Activated CD4-positive, alpha-beta T cell treated with anti-CD3 and anti-CD28 coated beads for 36 hours (primary cell): Measurements from ENCODE around the gene STAM2. TPM values are rescaled to one million over a fixed set of nuclear protein-coding genes. Genes with fewer than 3 reads are reported as not detected.
"Not testable (repeated sequence)": the region's sequence is repeated elsewhere in the genome, so short reads cannot be mapped to it uniquely, and the experiment has no call there.

ENCODE experiments used
- ATAC-seq: fragments of 200-7000 bp; cut with Tn5 transposase; one replicate; pipeline ENCODE4 v1.10.0; 2021; ENCODE audit warnings: mild to moderate bottlenecking, moderate library complexity
- CTCF ChIA-PET: fragments of 350-600 bp; sonication (Branson Sonifier 250); formaldehyde crosslinking; loops from one replicate; lab custom pipeline; 2021; ENCODE audit warnings: antibody characterized with exemption; lab: Charles Lee
- POLR2A ChIA-PET: fragments of 350-600 bp; sonication (Branson Sonifier 250); formaldehyde crosslinking; loops from one replicate; lab custom pipeline; 2021; ENCODE audit warnings: antibody characterized with exemption, inconsistent platforms; lab: Charles Lee
- DNase-seq: peaks from one replicate; pipeline ENCODE4 v3.0.0-alpha.2; 2020
- H3K27ac Mint-ChIP-seq: one replicate; pipeline ENCODE4 v1.8.0; 2021; ENCODE audit warnings: mixed read lengths
- H3K27me3 Mint-ChIP-seq: one replicate; pipeline ENCODE4 v1.8.0; 2021; ENCODE audit warnings: mixed read lengths
- H3K36me3 Mint-ChIP-seq: one replicate; pipeline ENCODE4 v1.8.0; 2021; ENCODE audit warnings: low read depth, mixed read lengths
- H3K4me1 Mint-ChIP-seq: one replicate; pipeline ENCODE4 v1.8.0; 2021; ENCODE audit warnings: mixed read lengths
- H3K4me3 Mint-ChIP-seq: one replicate; pipeline ENCODE4 v1.8.0; 2021; ENCODE audit warnings: mild to moderate bottlenecking, moderate library complexity, mixed read lengths
- H3K9me3 Mint-ChIP-seq: one replicate; pipeline ENCODE4 v1.8.0; 2021; ENCODE audit warnings: low read depth, mixed read lengths
- intact Hi-C, 2 experiments: fragments of 100-400 bp; cut with DNase I in 1 of 2; cut with micrococcal nuclease in 1 of 2; formaldehyde crosslinking; loops; one replicate each; pipeline versions ENCODE4 v1.14.2 to v1.15.1; 2022 to 2024; cut with DNase I, micrococcal nuclease
- total RNA-seq, 2 experiments: library from RNA; stranded (reverse); gene quantifications; one replicate each; pipeline ENCODE4 v1.2.3, GENCODE V29; 2021

Gene STAM2
- total RNA-seq, 2 experiments from 2014 or later, result 14.9 to 18.5 TPM

DNA sequence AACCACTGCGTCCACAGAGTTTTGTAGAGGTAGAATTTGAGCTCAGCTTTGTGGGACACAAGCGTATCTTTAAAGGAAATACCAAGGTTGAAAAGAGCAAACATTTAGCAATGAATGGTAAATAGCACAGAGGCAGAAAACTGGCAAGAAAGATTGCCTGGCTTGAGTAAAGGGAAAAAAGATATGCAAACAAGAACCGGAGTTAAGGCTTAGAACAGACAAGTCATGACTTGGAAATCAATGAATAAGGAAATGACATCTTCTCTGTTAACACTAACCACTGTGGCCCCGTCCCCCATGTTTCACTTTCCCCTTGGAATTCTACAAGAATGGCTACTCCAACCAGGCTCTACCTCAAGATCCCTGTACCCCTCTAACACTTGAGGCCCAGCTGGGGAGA is 3.8 kb downstream of the STAM2 start:
- ChIA-PET CTCF (interaction anchor here (0.6 to 1.8 kb wide), 2 partner anchors 464 to 471 kb away, joined by 3 to 4 read pairs; no protein-coding TSS in a partner anchor), POLR2A (no interaction called here)
- H3K4me3 Mint-ChIP-seq, result no peak overlapping the region
- intact Hi-C loops, result no loop called here
- ATAC-seq (no peak), DNase-seq (no peak)
- peaks cover 11% of the 10 kb centered on the region for H3K36me3 Mint-ChIP-seq
- peaks cover 47% of the 10 kb centered on the region for H3K4me1 Mint-ChIP-seq
- H3K9me3 Mint-ChIP-seq, result no peaks in the 10 kb centered on the region
- H3K27me3 Mint-ChIP-seq, result no peaks in the 10 kb centered on the region
- H3K27ac Mint-ChIP-seq, result no peak overlapping the region

DNA sequence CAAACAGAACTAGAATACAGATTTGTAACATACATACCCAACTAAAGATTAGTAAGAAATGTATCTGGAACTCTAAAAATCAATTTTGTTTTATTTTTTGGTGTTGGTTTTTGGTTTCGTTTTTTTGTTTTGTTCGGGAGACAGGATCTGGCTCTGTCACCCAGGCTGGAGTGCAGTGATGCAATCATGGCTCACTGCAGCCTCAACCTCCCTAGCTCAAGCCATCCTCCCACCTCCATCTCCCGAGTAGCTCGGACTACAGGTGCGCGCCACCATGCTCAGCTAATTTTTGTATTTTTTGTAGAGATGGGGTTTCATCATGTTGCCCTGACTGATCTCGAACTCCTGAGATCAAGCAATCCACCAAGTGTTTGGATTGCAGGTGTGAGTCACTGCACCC is 6.4 kb downstream of the STAM2 start:
- POLR2A ChIA-PET, H3K9me3 Mint-ChIP-seq, H3K4me3 Mint-ChIP-seq, intact Hi-C loops, CTCF ChIA-PET, ATAC-seq, H3K27me3 Mint-ChIP-seq, DNase-seq, H3K27ac Mint-ChIP-seq: not testable (repeated sequence)
- peaks cover 46% of the 10 kb centered on the region for H3K4me1 Mint-ChIP-seq
- H3K36me3 Mint-ChIP-seq, result peaks cover 11% of the 10 kb centered on the region

DNA sequence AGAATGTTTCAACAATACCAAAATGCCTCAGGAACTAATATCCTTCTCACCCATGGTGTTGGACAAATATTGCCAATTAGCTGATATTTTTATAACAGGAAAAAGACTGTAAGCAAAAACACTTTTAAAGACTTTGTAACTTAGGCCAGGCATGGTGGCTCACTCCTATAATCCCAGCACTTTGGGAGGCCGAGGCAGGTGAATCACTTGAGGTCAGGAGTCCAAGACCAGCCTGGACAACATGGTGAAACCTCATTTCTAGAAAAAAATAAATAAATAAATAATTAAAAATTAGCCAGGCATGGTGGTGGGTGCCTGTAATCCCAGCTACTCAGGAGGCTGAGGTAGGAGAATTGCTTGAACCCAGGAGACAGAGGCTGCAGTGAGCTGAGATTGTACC is 8.1 kb downstream of the STAM2 start:
- CTCF ChIA-PET, result interaction anchor here (0.7 to 1.2 kb wide), 2 partner anchors 9 to 16 kb away, joined by 4 to 7 read pairs; partner anchors contain the start of gene STAM2
- H3K27ac Mint-ChIP-seq, intact Hi-C loops, H3K27me3 Mint-ChIP-seq, H3K36me3 Mint-ChIP-seq, H3K9me3 Mint-ChIP-seq, DNase-seq, H3K4me3 Mint-ChIP-seq, ATAC-seq, POLR2A ChIA-PET: not testable (repeated sequence)
- peaks cover 42% of the 10 kb centered on the region for H3K4me1 Mint-ChIP-seq

DNA sequence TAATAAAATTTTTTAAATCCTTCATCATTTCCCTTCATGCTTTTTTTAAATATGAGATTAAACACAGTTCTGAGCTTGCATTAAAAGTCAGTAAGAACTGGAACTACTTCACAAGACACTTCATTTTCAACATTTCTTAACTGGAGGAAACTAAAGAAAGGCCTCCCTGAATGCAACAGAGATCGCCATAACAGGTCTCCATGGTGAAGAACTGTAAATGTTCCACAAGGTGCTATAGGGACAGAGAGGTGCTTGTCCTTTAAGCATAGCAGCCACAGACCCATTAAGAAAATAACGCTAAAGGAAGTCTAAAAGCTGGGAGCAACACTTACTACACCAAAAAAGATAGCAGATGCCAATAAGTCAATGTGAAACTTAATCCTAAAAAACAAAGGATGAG is 8.5 kb downstream of the STAM2 start:
- H3K9me3 Mint-ChIP-seq, result no peaks in the 10 kb centered on the region
- H3K27me3 Mint-ChIP-seq, result no peaks in the 10 kb centered on the region
- H3K36me3 Mint-ChIP-seq, result peaks cover 7% of the 10 kb centered on the region
- CTCF ChIA-PET, result interaction anchor here (0.7 to 1.2 kb wide), 2 partner anchors 9 to 16 kb away, joined by 4 to 7 read pairs; partner anchors contain the start of gene STAM2
- H3K27ac Mint-ChIP-seq, result no peak overlapping the region
- DNase-seq (no peak), ATAC-seq (peak; percentile 9)
- intact Hi-C loops, result no loop called here
- POLR2A ChIA-PET, result no interaction called here
- peak overlapping the region; percentile 28 for H3K4me3 Mint-ChIP-seq
- peaks cover 38% of the 10 kb centered on the region for H3K4me1 Mint-ChIP-seq

DNA sequence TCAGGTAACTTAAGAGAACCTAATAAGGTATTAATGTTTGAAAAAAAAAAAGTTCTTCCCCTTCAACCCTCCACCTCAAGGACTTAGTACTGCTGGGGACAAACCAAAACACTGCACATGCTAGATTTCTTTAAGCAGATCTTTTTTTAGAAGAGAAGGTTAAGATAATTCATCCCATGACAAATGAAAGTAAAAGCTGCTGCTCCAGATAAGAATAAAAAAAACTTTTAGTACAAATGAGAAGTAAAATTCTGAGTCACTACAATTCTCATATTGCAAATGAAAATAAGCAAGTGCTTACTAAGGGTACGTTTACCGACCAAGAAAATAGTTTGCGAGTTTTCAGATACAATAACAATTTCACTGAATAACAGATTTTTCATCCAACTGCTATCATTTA is 8.9 kb downstream of the STAM2 start:
- Mint-ChIP-seq H3K27ac (peak overlapping the region; percentile 47), H3K36me3 (peaks cover 7% of the 10 kb centered on the region), H3K4me1 (peaks cover 34% of the 10 kb centered on the region), H3K4me3 (peak overlapping the region; percentile 28), H3K9me3 (no peaks in the 10 kb centered on the region), H3K27me3 (no peaks in the 10 kb centered on the region)
- ChIA-PET CTCF (no interaction called here), POLR2A (no interaction called here)
- ATAC-seq (peak; percentile 83), DNase-seq (no peak)
- intact Hi-C loops, result no loop called here

DNA sequence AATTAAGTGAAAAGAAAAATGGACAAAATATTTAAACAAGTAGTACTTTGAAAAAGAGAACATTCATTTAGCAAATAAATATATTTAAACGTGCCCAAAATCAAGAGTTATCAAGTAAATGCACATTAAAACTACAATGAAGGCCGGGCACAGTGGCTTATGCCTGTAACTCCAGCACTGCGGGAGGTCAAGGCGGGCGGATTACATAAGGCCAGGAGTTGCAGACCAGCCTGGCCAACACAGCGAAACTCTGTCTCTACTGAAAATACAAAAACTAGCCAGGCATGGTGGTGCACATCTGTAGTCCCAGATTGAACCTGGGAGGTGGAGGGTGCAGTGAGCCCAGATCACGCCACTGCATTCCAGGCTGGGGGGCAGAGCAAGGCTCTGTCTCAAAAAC is 9.8 kb downstream of the STAM2 start:
- H3K4me3 Mint-ChIP-seq, result no peak overlapping the region
- ATAC-seq, result no peak
- no peaks in the 10 kb centered on the region for H3K9me3 Mint-ChIP-seq
- DNase-seq, result no peak
- intact Hi-C loops, result no loop called here
- no peak overlapping the region for H3K27ac Mint-ChIP-seq
- ChIA-PET CTCF (interaction anchor here (0.6 kb wide), 1 partner anchor 141 kb away, joined by 3 read pairs; no protein-coding TSS in a partner anchor), POLR2A (no interaction called here)
- no peaks in the 10 kb centered on the region for H3K27me3 Mint-ChIP-seq
- H3K4me1 Mint-ChIP-seq, result peaks cover 32% of the 10 kb centered on the region
- peaks cover 9% of the 10 kb centered on the region for H3K36me3 Mint-ChIP-seq

DNA sequence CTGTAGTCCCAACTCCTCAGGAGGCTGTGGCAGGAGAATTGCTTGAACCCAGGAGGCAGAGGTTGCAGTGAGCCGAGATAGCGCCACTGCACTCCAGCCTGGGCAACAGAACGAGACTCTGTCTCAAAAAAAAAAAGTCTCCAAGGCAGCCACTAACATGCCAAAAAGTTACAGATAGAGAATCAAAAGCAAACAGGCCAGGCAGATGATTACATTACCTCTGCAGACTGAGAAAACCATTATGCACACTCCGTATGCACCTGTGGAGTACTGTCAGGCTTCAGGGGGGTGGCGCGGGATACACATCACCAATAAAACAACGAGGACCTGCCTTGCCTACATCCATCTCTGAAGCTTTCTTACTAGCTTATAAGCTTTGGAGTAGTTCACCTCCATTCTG is 10.3 kb downstream of the STAM2 start:
- intact Hi-C loops, result no loop called here
- peaks cover 9% of the 10 kb centered on the region for H3K36me3 Mint-ChIP-seq
- no peak for DNase-seq
- POLR2A ChIA-PET, result no interaction called here
- CTCF ChIA-PET, result interaction anchor here (0.6 kb wide), 1 partner anchor 140 kb away, joined by 3 read pairs; no protein-coding TSS in a partner anchor
- no peaks in the 10 kb centered on the region for H3K9me3 Mint-ChIP-seq
- no peak for ATAC-seq
- H3K4me1 Mint-ChIP-seq, result peaks cover 32% of the 10 kb centered on the region
- no peak overlapping the region for H3K27ac Mint-ChIP-seq
- H3K27me3 Mint-ChIP-seq, result no peaks in the 10 kb centered on the region
- no peak overlapping the region for H3K4me3 Mint-ChIP-seq

DNA sequence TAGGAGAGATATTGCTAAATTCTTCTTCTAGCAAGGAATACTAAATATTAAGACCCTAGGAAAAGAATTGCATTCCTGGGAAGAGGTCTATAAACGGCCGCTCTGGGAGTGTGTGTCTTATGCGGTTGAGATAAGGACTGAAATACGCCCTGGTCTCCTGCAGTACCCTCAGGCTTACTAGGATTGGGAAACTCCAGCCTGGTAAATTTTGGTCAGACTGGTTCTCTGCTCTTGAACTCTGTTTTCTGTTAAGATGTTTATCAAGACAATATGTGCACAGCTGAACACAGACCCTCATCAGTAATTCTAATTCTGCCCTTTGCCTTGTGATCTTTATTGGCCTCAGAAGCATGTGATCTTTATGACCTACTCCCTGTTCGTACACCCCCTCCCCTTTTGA is 11.9 kb downstream of the STAM2 start:
- H3K4me1 Mint-ChIP-seq, result peaks cover 26% of the 10 kb centered on the region
- ATAC-seq, H3K9me3 Mint-ChIP-seq, DNase-seq, H3K27me3 Mint-ChIP-seq, intact Hi-C loops, H3K36me3 Mint-ChIP-seq, H3K27ac Mint-ChIP-seq, H3K4me3 Mint-ChIP-seq: not testable (repeated sequence)
- CTCF ChIA-PET, result interaction anchor here (1.7 kb wide), 1 partner anchor 178 kb away, joined by 3 read pairs; no protein-coding TSS in a partner anchor
- POLR2A ChIA-PET, result interaction anchor here (0.6 kb wide), 1 partner anchor 9 kb away, joined by 3 read pairs; no protein-coding TSS in a partner anchor

DNA sequence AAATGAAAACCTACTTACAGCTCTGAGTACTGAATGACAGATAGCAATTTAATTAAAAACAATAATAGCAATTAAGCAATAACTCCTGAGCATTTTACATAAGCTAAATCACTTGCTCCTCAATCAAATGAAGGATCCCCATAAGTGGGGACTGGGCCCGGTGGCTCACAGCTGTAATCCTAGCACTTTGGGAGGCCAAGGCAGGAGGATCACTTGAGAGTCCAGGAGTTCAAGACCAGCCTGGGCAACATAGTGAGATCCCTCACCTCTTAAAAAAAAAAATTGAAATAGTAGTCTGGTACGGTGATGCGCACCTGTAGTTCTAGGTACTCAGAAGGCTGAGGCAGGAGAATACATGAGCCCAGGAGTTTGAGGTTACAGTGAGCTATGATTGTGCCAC is 13.4 kb downstream of the STAM2 start:
- intact Hi-C loops, result no loop called here
- Mint-ChIP-seq H3K36me3 (peaks cover 9% of the 10 kb centered on the region), H3K4me3 (no peak overlapping the region), H3K4me1 (peaks cover 19% of the 10 kb centered on the region), H3K9me3 (peaks cover 2% of the 10 kb centered on the region), H3K27me3 (no peaks in the 10 kb centered on the region), H3K27ac (no peak overlapping the region)
- ChIA-PET CTCF (interaction anchor here (0.6 to 1.7 kb wide), 3 partner anchors 14 to 180 kb away, joined by 3 to 4 read pairs (median 4); partner anchors contain the start of gene STAM2), POLR2A (interaction anchor here (0.6 kb wide), 1 partner anchor 728 kb away, joined by 4 read pairs; no protein-coding TSS in a partner anchor)
- ATAC-seq (no peak), DNase-seq (no peak)

DNA sequence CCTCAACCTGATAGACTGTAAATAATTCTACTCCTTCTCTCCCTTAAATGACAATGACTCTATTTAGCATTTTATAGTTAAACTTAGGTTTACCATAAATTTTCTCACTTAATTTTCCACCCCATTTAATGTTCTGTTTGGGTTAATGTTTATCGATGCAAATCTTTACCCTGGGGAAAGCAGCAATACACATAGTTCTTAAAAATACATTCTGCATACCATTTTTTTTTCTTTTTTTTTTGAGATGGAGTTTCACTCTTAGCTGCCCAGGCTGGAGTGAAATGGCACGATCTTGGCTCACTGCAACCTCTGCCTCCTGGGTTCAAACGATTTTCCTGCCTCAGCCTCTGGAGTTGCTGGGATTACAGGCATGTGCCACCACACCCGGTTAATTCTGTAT is 14.0 kb downstream of the STAM2 start:
- no peaks in the 10 kb centered on the region for H3K27me3 Mint-ChIP-seq
- H3K27ac Mint-ChIP-seq, result no peak overlapping the region
- no peak for DNase-seq
- H3K36me3 Mint-ChIP-seq, result peaks cover 12% of the 10 kb centered on the region
- ChIA-PET CTCF (no interaction called here), POLR2A (no interaction called here)
- H3K4me3 Mint-ChIP-seq, result no peak overlapping the region
- H3K9me3 Mint-ChIP-seq, result peaks cover 2% of the 10 kb centered on the region
- intact Hi-C loops, result no loop called here
- no peak for ATAC-seq
- H3K4me1 Mint-ChIP-seq, result peaks cover 16% of the 10 kb centered on the region

DNA sequence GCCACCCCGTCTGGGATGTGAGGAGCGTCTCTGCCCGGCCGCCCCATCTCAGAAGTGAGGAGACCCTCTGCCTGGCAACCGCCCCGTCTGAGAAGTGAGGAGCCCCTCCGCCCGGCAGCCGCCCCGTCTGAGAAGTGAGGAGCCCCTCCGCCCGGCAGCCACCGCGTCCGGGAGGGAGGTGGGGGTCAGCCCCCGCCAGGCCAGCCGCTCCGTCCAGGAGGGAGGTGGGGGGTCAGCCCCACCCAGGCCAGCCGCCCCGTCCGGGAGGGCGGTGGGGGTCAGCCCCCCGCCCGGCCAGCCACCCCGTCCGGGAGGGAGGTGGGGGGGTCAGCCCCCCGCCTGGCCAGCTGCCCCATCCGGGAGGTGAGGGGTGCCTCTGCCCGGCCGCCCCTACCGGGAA is 15.2 kb downstream of the STAM2 start:
- H3K27ac Mint-ChIP-seq, DNase-seq, H3K4me3 Mint-ChIP-seq, ATAC-seq, intact Hi-C loops, H3K9me3 Mint-ChIP-seq, CTCF ChIA-PET, POLR2A ChIA-PET, H3K27me3 Mint-ChIP-seq: not testable (repeated sequence)
- Mint-ChIP-seq H3K4me1 (peaks cover 13% of the 10 kb centered on the region), H3K36me3 (peaks cover 12% of the 10 kb centered on the region)

DNA sequence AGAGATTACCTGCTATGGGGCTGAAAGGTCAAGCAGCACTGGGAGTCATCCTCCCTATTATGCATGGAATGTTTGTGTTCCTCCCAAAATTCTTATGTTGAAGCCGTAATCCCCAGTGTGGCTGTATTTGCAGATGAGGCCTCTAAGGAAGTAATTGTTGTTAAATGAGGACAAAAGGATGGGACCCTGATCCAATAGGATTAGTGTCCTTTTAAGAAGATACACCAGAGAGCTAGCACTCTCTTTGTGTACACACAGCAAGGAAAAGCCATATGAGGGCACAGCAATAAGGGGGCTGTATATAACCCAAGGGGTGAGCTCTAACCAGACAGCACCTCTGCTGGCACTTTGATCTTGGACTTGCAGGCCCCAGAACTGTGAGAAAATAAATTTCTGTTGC is 18.3 kb downstream of the STAM2 start:
- H3K27ac Mint-ChIP-seq, result no peak overlapping the region
- ChIA-PET CTCF (no interaction called here), POLR2A (no interaction called here)
- no peaks in the 10 kb centered on the region for H3K27me3 Mint-ChIP-seq
- H3K4me3 Mint-ChIP-seq, result no peak overlapping the region
- intact Hi-C loops, result no loop called here
- peaks cover 5% of the 10 kb centered on the region for H3K9me3 Mint-ChIP-seq
- ATAC-seq, result no peak
- H3K4me1 Mint-ChIP-seq, result peaks cover 23% of the 10 kb centered on the region
- peaks cover 15% of the 10 kb centered on the region for H3K36me3 Mint-ChIP-seq
- DNase-seq, result no peak
